PFSK-1 (cell line): ENCODE measurements around the gene ABI1.

Experiments used
- FOXP2 ChIP-seq: optimal IDR thresholded peaks from 2 replicates; pipeline ENCODE3; 2011; ENCODE audit warnings: borderline replicate concordance, control low read depth, inconsistent platforms; ENCODE audit not compliant: insufficient read depth; ENCODE audit errors: extremely low read length, extremely low read depth
- POLR2AphosphoS5 ChIP-seq: IDR thresholded peaks from 2 replicates; pipeline ENCODE4 v1.6.1; 2012; ENCODE audit warnings: low read depth, mild to moderate bottlenecking, control low read depth, low read length, moderate library complexity
- REST ChIP-seq, 2 experiments: IDR thresholded peaks; 2 replicates each; pipeline versions ENCODE4 v1.6.1 to v1.8.0; 2011 to 2012; ENCODE audit warnings: low read depth in 2 of 2, low read length in 2 of 2, control low read depth in 1 of 2, inconsistent platforms in 1 of 2, mild to moderate bottlenecking in 1 of 2, moderate library complexity in 1 of 2; ENCODE audit not compliant: insufficient read depth in 1 of 2
- SIN3A ChIP-seq: IDR thresholded peaks from 2 replicates; pipeline ENCODE4 v1.6.1; 2012; ENCODE audit warnings: mild to moderate bottlenecking, low read length, moderate library complexity, borderline replicate concordance; ENCODE audit not compliant: insufficient read depth
- TAF1 ChIP-seq: IDR thresholded peaks from 2 replicates; pipeline ENCODE4 v1.6.1; 2012; ENCODE audit warnings: low read length, control low read depth, borderline replicate concordance; ENCODE audit not compliant: insufficient read depth

The ABI1 gene

GRCh38 chr10:26741368-26741767 lies 119.4 kb downstream of the ABI1 start:
- no peak for TF ChIP-seq REST (IDR thresholded peaks at IDR 0.05; ENCODE audit: insufficient read depth in 1 of 2, low read depth in 2 of 2, low read length in 2 of 2)

GRCh38 chr10:26739071-26739631 lies 121.6 kb downstream of the ABI1 start:
- no peak for TF ChIP-seq REST (IDR thresholded peaks at IDR 0.05; ENCODE audit: insufficient read depth in 1 of 2, low read depth in 2 of 2, low read length in 2 of 2)
- no peak for TF ChIP-seq TAF1
- no peak for TF ChIP-seq FOXP2
- TF ChIP-seq POLR2AphosphoS5 = no peak
- no peak for TF ChIP-seq SIN3A

- no peak for TF ChIP-seq FOXP2
- TF ChIP-seq TAF1 = no peak
- TF ChIP-seq REST (IDR thresholded peaks at IDR 0.05; ENCODE audit: insufficient read depth in 1 of 2, low read depth in 2 of 2, low read length in 2 of 2) = no peak
- TF ChIP-seq SIN3A = no peak
- TF ChIP-seq POLR2AphosphoS5 = no peak
These were observed 122.4 kb downstream of the ABI1 start for GRCh38 chr10:26738301-26738911.

GRCh38 chr10:26737730-26738129 lies 123.0 kb downstream of the ABI1 start:
- TF ChIP-seq REST (IDR thresholded peaks at IDR 0.05; ENCODE audit: insufficient read depth in 1 of 2, low read depth in 2 of 2, low read length in 2 of 2) (no peak), SIN3A (no peak), TAF1 (no peak)

GRCh38 chr10:26735435-26735834 lies 125.3 kb downstream of the ABI1 start:
- TF ChIP-seq POLR2AphosphoS5 (no peak), REST (IDR thresholded peaks at IDR 0.05; ENCODE audit: insufficient read depth in 1 of 2, low read depth in 2 of 2, low read length in 2 of 2) (no peak), FOXP2 (no peak), SIN3A (no peak), TAF1 (no peak)
